OCI-LY3 (cell line): ENCODE measurements around the gene ADRA2B.
"Not testable (repeated sequence)": the region's sequence is repeated elsewhere in the genome, so short reads cannot be mapped to it uniquely, and the experiment has no call there.

Experiments used
- H2AFZ ChIP-seq: fragments of 200-600, 300-600 bp; shearing (Covaris generic); 2 replicates; pipeline ENCODE4 v1.6.0; 2014; ENCODE audit warnings: antibody characterized with exemption, low read depth, low read length
- H3K27ac ChIP-seq: fragments of 200-600, 300-600 bp; sonication (generic); 2 replicates; pipeline ENCODE4 v1.5.1; 2014; ENCODE audit warnings: mild to moderate bottlenecking, low read length, moderate library complexity, mixed read lengths
- H3K27me3 ChIP-seq: fragments of 200-600, 300-600 bp; sonication (generic); 2 replicates; pipeline ENCODE4 v1.6.1; 2014; ENCODE audit warnings: low read depth, low read length, mixed read lengths
- H3K36me3 ChIP-seq: fragments of 200-600, 300-600 bp; sonication (generic); replicated peaks from 2 replicates; pipeline ENCODE3; 2014; ENCODE audit warnings: low read depth, low read length, mixed read lengths
- H3K4me1 ChIP-seq: fragments of 300-600, 200-600 bp; sonication (generic); 2 replicates; pipeline ENCODE4 v1.6.1; 2014; ENCODE audit warnings: low read length, mixed read lengths
- H3K4me2 ChIP-seq: fragments of 200-600, 300-600 bp; sonication (generic); 2 replicates; pipeline ENCODE4 v1.6.1; 2014; ENCODE audit warnings: low read length, mixed read lengths
- H3K4me3 ChIP-seq: fragments of 300-600, 200-600 bp; sonication (generic); 2 replicates; pipeline ENCODE4 v1.5.1; 2014; ENCODE audit warnings: antibody characterized with exemption, mild to moderate bottlenecking, low read length, moderate library complexity
- H3K79me2 ChIP-seq: fragments of 300-600, 200-600 bp; shearing (Covaris generic); 2 replicates; pipeline ENCODE4 v1.6.1; 2014; ENCODE audit warnings: mild to moderate bottlenecking, low read length, mixed read lengths
- H3K9ac ChIP-seq: fragments of 300-600, 200-600 bp; shearing (Covaris generic); 2 replicates; pipeline ENCODE4 v1.6.0; 2014; ENCODE audit warnings: mild to moderate bottlenecking, low read length, moderate library complexity
- H3K9me3 ChIP-seq: fragments of 200-600, 300-600 bp; shearing (Covaris generic); 2 replicates; pipeline ENCODE4 v1.6.1; 2014; ENCODE audit warnings: low read length, mixed read lengths; ENCODE audit not compliant: insufficient read depth
- H4K20me1 ChIP-seq: fragments of 200-600, 300-600 bp; sonication (generic); 2 replicates; pipeline ENCODE4 v1.6.1; 2016; ENCODE audit warnings: low read length, mixed read lengths; ENCODE audit not compliant: insufficient read depth
- CTCF ChIP-seq: fragments of 200-600, 300-600 bp; sonication (generic); IDR thresholded peaks from 2 replicates; pipeline ENCODE4 v1.5.1; 2014; ENCODE audit warnings: antibody characterized with exemption, low read length, low read depth
- EZH2phosphoT487 ChIP-seq: fragments of 200-600 bp; shearing (Covaris generic); IDR thresholded peaks from 2 replicates; pipeline ENCODE4 v1.6.1; 2018; ENCODE audit warnings: antibody characterized with exemption, mixed run types, low read depth

The ADRA2B gene

DNA sequence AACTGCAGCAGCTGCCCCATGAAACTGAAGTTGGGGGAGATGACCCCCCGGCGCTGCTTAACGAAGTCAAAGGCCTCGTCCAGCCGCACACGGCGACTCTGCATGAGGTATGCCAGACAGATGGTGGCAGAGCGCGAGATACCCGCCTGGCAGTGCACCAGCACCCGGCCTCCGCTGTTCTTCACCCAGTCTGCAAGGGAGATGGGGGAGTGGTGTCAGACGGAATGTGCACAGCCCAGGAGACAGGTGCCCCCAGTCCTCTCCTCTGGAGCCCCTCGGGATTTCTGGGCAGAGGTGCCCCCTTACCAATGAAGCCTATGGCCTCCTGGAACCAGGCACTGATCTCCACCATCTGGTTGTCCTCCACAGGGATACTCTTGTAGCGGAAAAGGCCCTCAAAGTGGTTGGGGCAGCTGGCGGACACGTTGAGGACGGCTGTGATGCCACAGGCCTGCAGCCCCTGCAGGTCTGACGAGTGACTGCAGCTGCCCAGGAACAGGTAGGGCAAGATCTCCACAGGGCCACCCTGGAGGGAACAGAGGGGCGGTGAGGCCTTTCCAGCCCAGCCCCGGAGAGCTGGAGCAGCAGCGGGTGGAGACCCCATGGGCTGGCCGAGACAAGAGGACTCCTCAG, 27.6 kb upstream of the ADRA2B start:
- H3K4me3 ChIP-seq: peak overlapping the region; percentile 95
- TF ChIP-seq EZH2phosphoT487: no peak
- no peak for TF ChIP-seq CTCF
- peak overlapping the region; percentile 91 for H3K4me2 ChIP-seq
- H3K9ac ChIP-seq: peak overlapping the region; percentile 92
- H3K27me3 ChIP-seq: no peaks in the 10 kb centered on the region
- peaks cover 37% of the 10 kb centered on the region for H3K79me2 ChIP-seq
- H2AFZ ChIP-seq: no peak overlapping the region
- H3K36me3 ChIP-seq: peaks cover 38% of the 10 kb centered on the region
- peaks cover 57% of the 10 kb centered on the region for H3K4me1 ChIP-seq
- no peaks in the 10 kb centered on the region for H3K9me3 ChIP-seq
- peak overlapping the region; percentile 98 for H3K27ac ChIP-seq
- peaks cover 39% of the 10 kb centered on the region for H4K20me1 ChIP-seq

- Histone ChIP-seq H3K4me3 (peak overlapping the region; percentile 95), H3K9ac (peak overlapping the region; percentile 92), H3K4me2 (peak overlapping the region; percentile 91), H4K20me1 (peaks cover 40% of the 10 kb centered on the region), H2AFZ (no peak overlapping the region), H3K79me2 (peaks cover 37% of the 10 kb centered on the region), H3K36me3 (peaks cover 38% of the 10 kb centered on the region), H3K27ac (peak overlapping the region; percentile 98), H3K27me3 (no peaks in the 10 kb centered on the region), H3K4me1 (peaks cover 58% of the 10 kb centered on the region), H3K9me3 (no peaks in the 10 kb centered on the region)
- TF ChIP-seq CTCF: no peak
- no peak for TF ChIP-seq EZH2phosphoT487
Observed at GRCh38 chr2:96143231-96143847, 27.0 kb upstream of the ADRA2B start.

- peaks cover 38% of the 10 kb centered on the region for H3K36me3 ChIP-seq
- peak overlapping the region; percentile 95 for H3K4me3 ChIP-seq
- peak overlapping the region; percentile 98 for H3K27ac ChIP-seq
- peaks cover 40% of the 10 kb centered on the region for H4K20me1 ChIP-seq
- no peaks in the 10 kb centered on the region for H3K27me3 ChIP-seq
- H3K4me2 ChIP-seq: peak overlapping the region; percentile 91
- H2AFZ ChIP-seq: no peak overlapping the region
- H3K9me3 ChIP-seq: no peaks in the 10 kb centered on the region
- H3K4me1 ChIP-seq: peaks cover 49% of the 10 kb centered on the region
- H3K9ac ChIP-seq: peak overlapping the region; percentile 92
- H3K79me2 ChIP-seq: peaks cover 37% of the 10 kb centered on the region
- TF ChIP-seq EZH2phosphoT487 (no peak), CTCF (peak; percentile 58)
Observed at GRCh38 chr2:96142217-96143113, 26.1 kb upstream of the ADRA2B start.

- peaks cover 38% of the 10 kb centered on the region for H3K36me3 ChIP-seq
- H4K20me1 ChIP-seq: peaks cover 40% of the 10 kb centered on the region
- 0 out of 2 replicates have a peak overlapping the region, but pooled peaks have one; percentile 91 for H3K4me2 ChIP-seq
- H3K79me2 ChIP-seq: peaks cover 34% of the 10 kb centered on the region
- H3K9ac ChIP-seq, H3K4me3 ChIP-seq, H2AFZ ChIP-seq, H3K9me3 ChIP-seq, H3K27ac ChIP-seq, H3K27me3 ChIP-seq: not testable (repeated sequence)
- peaks cover 40% of the 10 kb centered on the region for H3K4me1 ChIP-seq
Observed at GRCh38 chr2:96141624-96141967, 25.2 kb upstream of the ADRA2B start.
